NB4 (cell line): ENCODE results near the gene AQP2.

Source experiments
- CTCF ChIP-seq: IDR thresholded peaks from one replicate; pipeline ENCODE4 v1.5.1; 2012; ENCODE audit warnings: low read depth, low read length
- MYC ChIP-seq: IDR thresholded peaks from 2 replicates; pipeline ENCODE4 v1.6.1; 2011; ENCODE audit warnings: low read depth, low read length
- POLR2A ChIP-seq: IDR thresholded peaks from 2 replicates; pipeline ENCODE4 v1.6.1; 2011; ENCODE audit warnings: mild to moderate bottlenecking; ENCODE audit not compliant: insufficient read length; ENCODE audit errors: extremely low read depth
- TF ChIP-seq, protein P1 (sequence below): IDR thresholded peaks from 2 replicates; pipeline ENCODE4 v1.6.1; 2011; ENCODE audit warnings: low read depth, low read length

DNA sequence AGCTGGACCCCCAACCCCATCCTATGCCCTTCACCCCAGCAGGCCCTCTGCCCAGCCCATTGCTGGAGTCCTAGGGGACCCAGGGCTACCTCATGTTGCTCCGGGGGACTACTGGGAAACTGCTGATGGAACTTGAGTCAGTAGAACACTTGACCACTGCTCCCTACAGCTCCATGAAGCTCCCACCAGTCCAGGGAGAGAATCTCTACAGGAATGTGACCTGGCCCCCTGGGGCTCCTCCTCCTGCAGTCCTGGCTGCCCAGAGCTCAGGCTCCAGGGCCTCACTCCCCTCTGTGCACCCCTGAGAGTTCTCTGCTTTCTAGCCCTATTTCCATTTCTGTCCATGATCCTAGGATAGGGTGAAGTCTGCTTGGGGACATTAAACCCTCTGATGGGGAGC lies 10.8 kb upstream of the AQP2 start:
- TF ChIP-seq POLR2A (no peak), CTCF (no peak), MYC (no peak)
- TF ChIP-seq, protein P1, sequence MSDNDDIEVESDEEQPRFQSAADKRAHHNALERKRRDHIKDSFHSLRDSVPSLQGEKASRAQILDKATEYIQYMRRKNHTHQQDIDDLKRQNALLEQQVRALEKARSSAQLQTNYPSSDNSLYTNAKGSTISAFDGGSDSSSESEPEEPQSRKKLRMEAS: no peak
